ENCODE data around the gene RABGAP1.

The RABGAP1 gene

GRCh38 chr9:123053046-123053445, 112.2 kb downstream of the RABGAP1 start:
- H3K36me3 ChIP-seq: peaks cover 23 to 75% (median 41%) of the 10 kb centered on the region in 11 experiments
- no peak overlapping the region for H3K4me3 ChIP-seq
- H3K9me3 ChIP-seq (replicated peaks in 1 of 11): peaks cover 0 to 9% (median 0%) of the 10 kb centered on the region in 11 experiments; a peak in 5 of 22 replicates
- peaks cover 0 to 19% (median 0%) of the 10 kb centered on the region in 10 experiments; a peak in 7 of 20 replicates for H3K4me1 ChIP-seq
- H3K27me3 ChIP-seq: no peaks in the 10 kb centered on the region
- H3K9ac ChIP-seq: no peak overlapping the region
- H3K4me2 ChIP-seq: no peak overlapping the region
- TF ChIP-seq Cebpa-rat (IDR thresholded peaks at IDR 0.05): no peak
- H4K20me1 ChIP-seq: peaks cover 0 to 5% (median 0%) of the 10 kb centered on the region in 11 experiments; a peak in 1 of 22 replicates
- no peak overlapping the region for H3K27ac ChIP-seq

DNA sequence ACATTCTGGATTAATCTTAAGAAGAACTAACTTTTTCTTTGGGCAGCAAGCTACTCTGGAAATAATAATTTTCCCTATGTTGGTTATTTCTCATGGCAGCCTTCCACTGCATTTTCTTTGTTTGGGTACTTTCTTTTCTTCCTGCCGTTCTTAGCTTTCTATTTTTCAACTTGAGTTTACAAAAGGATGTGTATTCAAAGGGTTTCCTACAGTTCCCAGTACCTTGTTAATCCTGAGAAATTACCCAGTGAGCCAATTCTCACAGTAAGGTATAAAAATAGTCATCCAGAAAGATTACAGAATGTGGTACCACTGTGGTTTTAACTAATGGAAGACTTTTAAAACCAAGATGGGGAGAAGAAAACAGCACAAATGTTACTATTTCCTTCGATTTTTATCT, 112.9 kb downstream of the RABGAP1 start:
- H3K9me3 ChIP-seq (replicated peaks in 1 of 11): peaks cover 0 to 9% (median 0%) of the 10 kb centered on the region in 11 experiments; a peak in 5 of 22 replicates
- no peak overlapping the region for H3K27ac ChIP-seq
- H3K4me1 ChIP-seq: peaks cover 0 to 16% (median 0%) of the 10 kb centered on the region in 10 experiments; a peak in 7 of 20 replicates
- no peak overlapping the region for H3K9ac ChIP-seq
- H3K4me2 ChIP-seq: no peak overlapping the region
- H3K27me3 ChIP-seq: no peaks in the 10 kb centered on the region
- no peak for TF ChIP-seq Cebpa-rat (IDR thresholded peaks at IDR 0.05)
- peaks cover 0 to 5% (median 0%) of the 10 kb centered on the region in 11 experiments; a peak in 1 of 22 replicates for H4K20me1 ChIP-seq
- H3K36me3 ChIP-seq: peaks cover 23 to 71% (median 37%) of the 10 kb centered on the region in 11 experiments
- H3K4me3 ChIP-seq: no peak overlapping the region

DNA sequence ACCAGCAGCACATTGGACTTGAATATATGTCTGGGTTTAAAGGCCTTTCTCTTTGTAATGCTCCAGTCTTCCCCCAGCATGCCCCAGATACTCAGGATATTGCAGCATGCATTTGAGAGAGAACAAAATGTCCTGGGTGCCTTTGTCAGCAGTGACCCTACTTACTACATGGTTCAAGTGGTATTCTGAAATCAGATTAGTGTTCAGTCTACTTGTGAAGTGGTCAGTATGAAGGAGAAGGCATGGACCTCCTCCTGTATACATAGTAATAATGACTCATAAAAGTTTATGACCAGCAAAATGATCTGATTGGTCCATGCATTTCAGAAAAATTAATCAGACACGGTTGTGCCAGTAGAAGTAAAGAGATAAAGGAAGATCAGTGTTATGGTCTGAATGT, 118.0 kb downstream of the RABGAP1 start:
- H3K9me3 ChIP-seq (replicated peaks in 1 of 11): peaks cover 0 to 9% (median 0%) of the 10 kb centered on the region in 11 experiments; a peak in 5 of 22 replicates
- no peak overlapping the region for H3K4me3 ChIP-seq
- H4K20me1 ChIP-seq: 0 out of 22 replicates have a peak, but pooled peaks cover 0 to under 1% (median 0%) of the 10 kb centered on the region in 11 experiments

GRCh38 chr9:123059472-123060220, 118.8 kb downstream of the RABGAP1 start:
- no peaks in the 10 kb centered on the region for H3K27me3 ChIP-seq
- TF ChIP-seq Cebpa-rat (IDR thresholded peaks at IDR 0.05): no peak

More for the DNA sequence above, 118.0 kb downstream of the RABGAP1 start:
- H3K27me3 ChIP-seq: no peaks in the 10 kb centered on the region
- H3K27ac ChIP-seq: no peak overlapping the region
- no peak for TF ChIP-seq Cebpa-rat (IDR thresholded peaks at IDR 0.05)
- H3K4me1 ChIP-seq: peaks cover 0 to 3% (median 0%) of the 10 kb centered on the region in 10 experiments; a peak in 2 of 20 replicates
- no peak overlapping the region for H3K9ac ChIP-seq
- no peak overlapping the region for H3K4me2 ChIP-seq
- peaks cover 19 to 57% (median 34%) of the 10 kb centered on the region in 11 experiments for H3K36me3 ChIP-seq

DNA sequence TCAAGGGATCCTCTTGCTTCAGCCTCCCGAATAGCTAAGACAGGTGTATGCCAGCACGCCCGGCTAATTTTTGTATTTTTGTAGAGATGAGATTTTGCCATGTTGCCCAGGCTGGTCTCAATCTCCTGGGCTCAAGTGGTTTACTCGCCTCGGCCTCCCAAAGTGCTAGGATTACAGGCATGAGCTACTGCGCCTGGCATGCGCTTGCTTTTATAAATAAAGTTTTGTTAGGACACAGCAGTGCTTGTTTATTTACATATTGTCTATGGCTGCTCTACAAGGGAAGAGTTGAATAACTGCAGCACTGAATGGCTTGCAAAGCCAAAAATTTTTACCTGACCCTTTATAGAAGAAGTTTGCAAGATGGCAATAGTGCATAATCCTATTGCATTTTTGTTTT, 120.4 kb downstream of the RABGAP1 start:
- no peak overlapping the region for H3K4me3 ChIP-seq
- H3K27me3 ChIP-seq: no peaks in the 10 kb centered on the region
- TF ChIP-seq Cebpa-rat (IDR thresholded peaks at IDR 0.05): no peak
- peaks cover 16 to 58% (median 33%) of the 10 kb centered on the region in 11 experiments for H3K36me3 ChIP-seq
- no peak overlapping the region for H3K27ac ChIP-seq
- no peaks in the 10 kb centered on the region for H3K9me3 ChIP-seq (replicated peaks in 1 of 11)
- H4K20me1 ChIP-seq: 0 out of 22 replicates have a peak, but pooled peaks cover 0 to 4% (median 0%) of the 10 kb centered on the region in 11 experiments
- no peaks in the 10 kb centered on the region for H3K4me1 ChIP-seq
- no peak overlapping the region for H3K4me2 ChIP-seq
- H3K9ac ChIP-seq: no peak overlapping the region

More at GRCh38 chr9:123059472-123060220, 118.8 kb downstream of the RABGAP1 start:
- H4K20me1 ChIP-seq: 0 out of 22 replicates have a peak, but pooled peaks cover 0 to 4% (median 0%) of the 10 kb centered on the region in 11 experiments
- H3K4me1 ChIP-seq: no peaks in the 10 kb centered on the region
- H3K4me3 ChIP-seq: no peak overlapping the region
- no peak overlapping the region for H3K9ac ChIP-seq
- no peak overlapping the region for H3K4me2 ChIP-seq
- H3K27ac ChIP-seq: no peak overlapping the region
- H3K36me3 ChIP-seq: peaks cover 16 to 58% (median 33%) of the 10 kb centered on the region in 11 experiments
- H3K9me3 ChIP-seq (replicated peaks in 1 of 11): peaks cover 0 to 9% (median 0%) of the 10 kb centered on the region in 11 experiments; a peak in 5 of 22 replicates

GRCh38 chr9:123062351-123063176, 121.7 kb downstream of the RABGAP1 start:
- H3K9me3 ChIP-seq (replicated peaks in 1 of 11): no peaks in the 10 kb centered on the region
- no peak for TF ChIP-seq Cebpa-rat (IDR thresholded peaks at IDR 0.05)
- H3K27me3 ChIP-seq: no peaks in the 10 kb centered on the region
- H3K4me2 ChIP-seq: no peak overlapping the region
- H3K27ac ChIP-seq: no peak overlapping the region
- H3K4me1 ChIP-seq: no peaks in the 10 kb centered on the region
- no peak overlapping the region for H3K9ac ChIP-seq
- 0 out of 22 replicates have a peak, but pooled peaks cover 0 to 4% (median 0%) of the 10 kb centered on the region in 11 experiments for H4K20me1 ChIP-seq
- H3K4me3 ChIP-seq: no peak overlapping the region
- H3K36me3 ChIP-seq: peaks cover 27 to 69% (median 46%) of the 10 kb centered on the region in 11 experiments

DNA sequence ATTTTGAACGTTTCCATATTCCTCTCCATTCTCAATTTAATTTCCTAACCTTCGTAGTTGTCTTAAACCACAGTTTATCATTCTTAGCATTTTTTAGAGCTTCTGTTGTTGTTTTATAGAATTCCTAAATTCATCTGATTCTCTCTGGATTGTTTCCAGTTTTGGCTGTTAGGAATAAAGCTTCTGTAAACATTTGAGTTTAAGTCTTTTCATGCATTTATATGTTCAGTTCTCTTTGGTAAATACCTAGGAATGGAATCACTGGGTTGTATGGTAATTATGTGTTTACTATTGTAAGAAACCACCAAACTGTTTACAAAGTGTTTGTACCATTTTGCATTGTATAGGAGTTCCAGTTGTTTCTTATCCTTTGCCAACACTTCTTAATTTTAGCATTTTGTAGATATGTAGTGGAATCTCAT, 122.4 kb downstream of the RABGAP1 start:
- no peak overlapping the region for H3K27ac ChIP-seq
- H3K4me2 ChIP-seq: no peak overlapping the region
- H3K27me3 ChIP-seq: no peaks in the 10 kb centered on the region
- no peak overlapping the region for H3K4me3 ChIP-seq
- no peaks in the 10 kb centered on the region for H3K4me1 ChIP-seq
- no peaks in the 10 kb centered on the region for H3K9me3 ChIP-seq (replicated peaks in 1 of 11)
- 0 out of 22 replicates have a peak, but pooled peaks cover 0 to 4% (median 0%) of the 10 kb centered on the region in 11 experiments for H4K20me1 ChIP-seq
- peaks cover 33 to 75% (median 53%) of the 10 kb centered on the region in 11 experiments for H3K36me3 ChIP-seq
- TF ChIP-seq Cebpa-rat (IDR thresholded peaks at IDR 0.05): no peak
- H3K9ac ChIP-seq: no peak overlapping the region

DNA sequence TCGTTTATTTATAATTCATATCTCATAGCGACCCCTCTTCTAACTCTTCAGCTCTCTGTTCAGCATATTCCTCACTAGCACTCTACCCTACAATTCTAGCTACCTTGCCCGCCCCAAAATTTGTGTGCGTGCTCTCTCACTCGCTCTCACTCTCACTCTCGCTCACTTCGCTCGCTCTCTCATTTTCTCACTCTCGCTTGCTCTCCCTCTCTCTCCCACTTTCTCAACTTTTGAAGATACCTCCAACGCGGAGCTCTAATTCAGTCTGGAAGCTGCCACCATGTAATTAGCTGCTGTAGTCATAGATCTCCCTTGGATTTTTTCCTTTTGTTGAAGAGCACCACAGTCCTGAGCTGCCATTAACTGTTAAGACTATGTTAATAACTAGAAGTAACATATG, 123.1 kb downstream of the RABGAP1 start:
- Histone ChIP-seq H4K20me1 (0 out of 22 replicates have a peak, but pooled peaks cover 0 to 4% (median 0%) of the 10 kb centered on the region in 11 experiments), H3K4me2 (no peak overlapping the region), H3K27ac (no peak overlapping the region), H3K4me3 (no peak overlapping the region), H3K9ac (no peak overlapping the region), H3K9me3 (replicated peaks in 1 of 11) (no peaks in the 10 kb centered on the region), H3K27me3 (no peaks in the 10 kb centered on the region), H3K36me3 (peaks cover 33 to 78% (median 54%) of the 10 kb centered on the region in 11 experiments), H3K4me1 (no peaks in the 10 kb centered on the region)
- no peak for TF ChIP-seq Cebpa-rat (IDR thresholded peaks at IDR 0.05)
